ENCODE measurements around the gene NRBF2. TPM values are rescaled to one million over a fixed set of nuclear protein-coding genes. Genes with fewer than 3 reads are reported as not detected.
A peak's percentile ranks its signal among the peaks of the same experiment; 100 is the strongest.

Gene NRBF2
- total RNA-seq, 2 donors from 2014 or later = 27.5 to 28.9 TPM

GRCh38 chr10:63128443-63128842, 4.7 kb upstream of the NRBF2 start:
- Histone ChIP-seq H3K9ac (ENCODE audit: extremely low read depth, low read length, poor library complexity, severe bottlenecking) (no peak overlapping the region), H3K9me3 (ENCODE audit: control insufficient read depth, low read length) (peaks cover 9% of the 10 kb centered on the region), H3K36me3 (ENCODE audit: control insufficient read depth, insufficient read depth, low read length) (no peaks in the 10 kb centered on the region), H3K27me3 (ENCODE audit: control insufficient read depth, insufficient read depth, low read length, poor library complexity, severe bottlenecking) (no peaks in the 10 kb centered on the region), H3K4me3 (ENCODE audit: low read length) (no peak overlapping the region), H3K4me1 (ENCODE audit: control insufficient read depth, insufficient read depth, low read length) (no peaks in the 10 kb centered on the region), H3K27ac (ENCODE audit: low read depth, low read length) (no peak overlapping the region)
- no peak for DNase-seq
- peaks cover 5% of the 10 kb centered on the region for H3K27me3 Mint-ChIP-seq (ENCODE audit: insufficient read depth)
- H3K4me3 Mint-ChIP-seq = no peak overlapping the region
- WGBS, 2 experiments (ENCODE audit: insufficient coverage in 1 of 2, insufficient read length in 1 of 2) = 81 to 90% methylated on average over 2 to 4 of the region's 4 CpGs
- H3K9me3 Mint-ChIP-seq = peaks cover 14% of the 10 kb centered on the region
- no peak overlapping the region for H3K27ac Mint-ChIP-seq
- no peaks in the 10 kb centered on the region for H3K4me1 Mint-ChIP-seq
- no peak for TF ChIP-seq CTCF (conservative IDR thresholded peaks at IDR 0.05)
- peaks cover 8% of the 10 kb centered on the region for H3K36me3 Mint-ChIP-seq (ENCODE audit: low read depth)

- no peak for TF ChIP-seq CTCF (conservative IDR thresholded peaks at IDR 0.05)
- Mint-ChIP-seq H3K4me3 (no peak overlapping the region), H3K27ac (no peak overlapping the region), H3K27me3 (ENCODE audit: insufficient read depth) (peaks cover 5% of the 10 kb centered on the region), H3K36me3 (ENCODE audit: low read depth) (peaks cover 8% of the 10 kb centered on the region), H3K4me1 (peaks cover 6% of the 10 kb centered on the region), H3K9me3 (peaks cover 12% of the 10 kb centered on the region)
- WGBS, 2 experiments (ENCODE audit: insufficient coverage in 1 of 2, insufficient read length in 1 of 2) = 80 to 89% methylated on average over 1 to 6 of the region's 6 CpGs
- Histone ChIP-seq H3K9me3 (ENCODE audit: control insufficient read depth, low read length) (peaks cover 9% of the 10 kb centered on the region), H3K4me3 (ENCODE audit: low read length) (no peak overlapping the region), H3K9ac (ENCODE audit: extremely low read depth, low read length, poor library complexity, severe bottlenecking) (no peak overlapping the region), H3K27me3 (ENCODE audit: control insufficient read depth, insufficient read depth, low read length, poor library complexity, severe bottlenecking) (no peaks in the 10 kb centered on the region), H3K27ac (ENCODE audit: low read depth, low read length) (no peak overlapping the region), H3K36me3 (ENCODE audit: control insufficient read depth, insufficient read depth, low read length) (no peaks in the 10 kb centered on the region), H3K4me1 (ENCODE audit: control insufficient read depth, insufficient read depth, low read length) (no peaks in the 10 kb centered on the region)
- DNase-seq = peak; percentile 57
Observed at GRCh38 chr10:63129888-63130287, 3.2 kb upstream of the NRBF2 start.

GRCh38 chr10:63132651-63133055, 475 bp upstream of the NRBF2 start:
- WGBS, 2 experiments (ENCODE audit: insufficient coverage in 1 of 2, insufficient read length in 1 of 2) = 83 to 85% methylated on average over 6 of the region's 6 CpGs
- H3K27ac ChIP-seq (ENCODE audit: low read depth, low read length) = no peak overlapping the region
- no peaks in the 10 kb centered on the region for H3K4me1 ChIP-seq (ENCODE audit: control insufficient read depth, insufficient read depth, low read length)
- peak overlapping the region; percentile 98 for H3K4me3 ChIP-seq (ENCODE audit: low read length)
- no peak for DNase-seq
- H3K36me3 ChIP-seq (ENCODE audit: control insufficient read depth, insufficient read depth, low read length) = peaks cover 4% of the 10 kb centered on the region
- H3K9me3 ChIP-seq (ENCODE audit: control insufficient read depth, low read length) = peaks cover 9% of the 10 kb centered on the region
- Mint-ChIP-seq H3K27ac (peak overlapping the region; percentile 90), H3K27me3 (ENCODE audit: insufficient read depth) (peaks cover 5% of the 10 kb centered on the region), H3K36me3 (ENCODE audit: low read depth) (peaks cover 10% of the 10 kb centered on the region), H3K4me1 (peaks cover 10% of the 10 kb centered on the region), H3K4me3 (peak overlapping the region; percentile 84), H3K9me3 (peaks cover 12% of the 10 kb centered on the region)
- no peaks in the 10 kb centered on the region for H3K27me3 ChIP-seq (ENCODE audit: control insufficient read depth, insufficient read depth, low read length, poor library complexity, severe bottlenecking)
- no peak overlapping the region for H3K9ac ChIP-seq (ENCODE audit: extremely low read depth, low read length, poor library complexity, severe bottlenecking)
- peak; percentile 19 for TF ChIP-seq CTCF (conservative IDR thresholded peaks at IDR 0.05)
